Stimulated activated naive CD8-positive, alpha-beta T cell treated with anti-CD3 and anti-CD28 coated beads, Interleukin-15, Interleukin-2, amounts not matched to agents 100 ng/mL and 50 ng/mL, for 24 hours (primary cell): ENCODE data around the gene CPZ.
"Not testable (repeated sequence)": the region's sequence is repeated elsewhere in the genome, so short reads cannot be mapped to it uniquely, and the experiment has no call there.

Experiments used
- H3K27ac Mint-ChIP-seq: one replicate; pipeline ENCODE4 v1.8.0; 2021; ENCODE audit warnings: mild to moderate bottlenecking, mixed read lengths
- H3K27me3 Mint-ChIP-seq: one replicate; pipeline ENCODE4 v1.8.0; 2021; ENCODE audit warnings: mixed read lengths
- H3K36me3 Mint-ChIP-seq: one replicate; pipeline ENCODE4 v1.8.0; 2021; ENCODE audit warnings: low read depth, mixed read lengths
- H3K4me1 Mint-ChIP-seq: one replicate; pipeline ENCODE4 v1.8.0; 2021; ENCODE audit warnings: low read depth, mixed read lengths
- H3K4me3 Mint-ChIP-seq: one replicate; pipeline ENCODE4 v1.8.0; 2021; ENCODE audit warnings: mild to moderate bottlenecking, mixed read lengths
- H3K9me3 Mint-ChIP-seq: one replicate; pipeline ENCODE4 v1.8.0; 2021; ENCODE audit warnings: mixed read lengths

Gene CPZ

DNA sequence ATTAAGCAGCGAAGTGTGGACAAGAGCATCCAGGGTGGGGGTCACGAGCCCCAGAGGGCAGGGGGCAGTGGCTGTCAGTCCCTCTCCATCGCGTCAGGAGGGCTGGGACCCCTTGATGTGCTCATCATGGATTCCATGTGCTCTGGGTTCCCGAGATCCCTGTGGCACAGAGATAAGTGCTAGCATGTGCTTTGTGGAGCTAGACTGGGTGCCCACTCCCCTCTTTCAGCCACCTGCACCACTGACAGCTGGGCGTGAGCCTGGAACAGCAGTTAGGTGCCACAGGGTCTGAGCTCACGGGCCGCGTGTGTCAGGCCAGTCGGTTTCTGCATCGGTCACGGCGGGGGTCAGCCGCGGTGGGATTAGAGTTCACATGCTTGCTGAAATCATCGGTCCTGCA, 24.3 kb downstream of the CPZ start:
- H3K27ac Mint-ChIP-seq, result no peak overlapping the region
- no peaks in the 10 kb centered on the region for H3K36me3 Mint-ChIP-seq
- no peak overlapping the region for H3K4me3 Mint-ChIP-seq
- no peaks in the 10 kb centered on the region for H3K9me3 Mint-ChIP-seq
- H3K4me1 Mint-ChIP-seq, result no peaks in the 10 kb centered on the region
- H3K27me3 Mint-ChIP-seq, result no peaks in the 10 kb centered on the region

DNA sequence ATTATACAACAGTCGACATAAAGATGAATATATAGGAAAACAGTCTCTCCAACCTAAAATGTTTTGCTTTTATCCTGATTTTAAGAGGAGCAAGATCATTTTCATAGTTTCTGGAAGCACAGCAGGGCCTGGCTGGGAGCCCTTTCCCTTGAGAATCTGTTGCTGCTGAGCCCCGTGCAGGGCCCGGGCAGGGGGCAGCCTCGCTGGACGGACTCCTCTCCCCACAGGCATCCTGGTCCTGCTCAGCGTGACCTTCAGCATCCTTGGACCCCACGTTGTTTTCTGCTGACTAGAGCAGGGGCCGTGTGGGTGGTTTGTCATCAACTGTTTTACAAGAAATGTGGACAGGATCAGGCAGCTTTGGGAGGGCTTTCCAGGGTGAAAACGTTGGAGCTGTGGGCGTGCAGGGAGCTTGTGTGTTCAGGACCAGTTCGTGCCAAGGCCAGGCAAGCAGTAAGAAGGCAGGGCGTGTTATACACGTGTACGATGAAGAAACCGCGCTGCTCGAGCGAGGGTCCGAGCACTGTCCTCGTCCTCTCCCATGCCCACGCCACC, 25.0 kb downstream of the CPZ start:
- no peaks in the 10 kb centered on the region for H3K9me3 Mint-ChIP-seq

DNA sequence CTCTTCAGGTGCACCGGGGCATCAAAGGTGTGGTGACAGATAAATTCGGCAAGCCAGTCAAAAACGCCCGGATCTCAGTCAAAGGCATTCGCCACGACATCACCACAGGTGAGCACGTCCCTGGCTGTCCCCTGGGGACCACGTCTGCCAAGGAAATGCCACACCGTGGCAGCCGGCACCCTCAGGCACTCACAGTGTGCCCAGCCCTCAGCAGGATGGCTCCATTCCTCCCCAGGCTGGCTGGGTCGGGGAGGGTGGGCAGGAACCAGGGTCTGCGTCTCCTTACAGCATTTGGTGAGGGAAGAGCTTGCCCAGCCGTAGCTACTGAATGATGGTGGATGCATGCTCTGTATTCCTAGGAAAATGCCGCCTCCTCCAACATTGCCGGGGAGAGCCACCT, 25.9 kb downstream of the CPZ start:
- no peak overlapping the region for H3K27ac Mint-ChIP-seq
- no peak overlapping the region for H3K4me3 Mint-ChIP-seq
- H3K36me3 Mint-ChIP-seq, result no peaks in the 10 kb centered on the region
- no peaks in the 10 kb centered on the region for H3K4me1 Mint-ChIP-seq
- H3K27me3 Mint-ChIP-seq, result no peaks in the 10 kb centered on the region
- H3K9me3 Mint-ChIP-seq, result no peaks in the 10 kb centered on the region

More for the DNA sequence above, 25.0 kb downstream of the CPZ start:
- Mint-ChIP-seq H3K4me1 (no peaks in the 10 kb centered on the region), H3K4me3 (no peak overlapping the region), H3K27ac (no peak overlapping the region), H3K27me3 (no peaks in the 10 kb centered on the region), H3K36me3 (no peaks in the 10 kb centered on the region)

DNA sequence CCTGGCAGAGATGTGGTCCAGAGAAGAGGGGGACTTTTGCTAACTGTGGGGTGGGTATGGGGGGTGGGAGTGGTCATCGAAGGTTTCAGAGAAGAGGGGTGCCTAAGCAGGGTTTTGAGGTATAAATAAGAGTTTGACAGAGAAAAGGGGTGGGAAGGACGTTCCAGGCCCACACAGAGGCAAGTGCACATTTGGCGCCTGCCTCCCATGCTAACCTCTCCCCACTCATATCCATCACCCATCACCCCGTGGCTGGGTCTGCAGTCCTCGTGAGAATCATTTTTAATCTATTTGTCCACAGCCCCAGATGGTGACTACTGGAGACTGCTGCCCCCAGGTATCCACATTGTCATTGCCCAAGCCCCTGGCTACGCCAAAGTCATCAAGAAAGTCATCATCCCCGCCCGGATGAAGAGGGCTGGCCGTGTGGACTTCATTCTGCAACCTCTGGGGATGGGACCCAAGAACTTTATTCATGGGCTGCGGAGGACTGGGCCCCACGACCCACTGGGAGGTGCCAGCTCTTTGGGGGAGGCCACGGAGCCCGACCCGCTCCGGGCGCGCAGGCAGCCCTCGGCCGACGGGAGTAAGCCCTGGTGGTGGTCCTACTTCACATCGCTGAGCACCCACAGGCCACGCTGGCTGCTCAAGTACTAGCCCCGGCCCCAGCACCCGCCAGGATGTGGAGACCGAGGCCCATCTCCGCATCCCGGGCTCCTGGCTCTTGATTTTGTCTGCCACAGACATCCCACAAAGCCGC, 26.6 kb downstream of the CPZ start:
- no peaks in the 10 kb centered on the region for H3K36me3 Mint-ChIP-seq
- no peak overlapping the region for H3K27ac Mint-ChIP-seq
- H3K27me3 Mint-ChIP-seq, result no peaks in the 10 kb centered on the region
- H3K4me3 Mint-ChIP-seq, result no peak overlapping the region
- H3K4me1 Mint-ChIP-seq, result no peaks in the 10 kb centered on the region
- no peaks in the 10 kb centered on the region for H3K9me3 Mint-ChIP-seq

DNA sequence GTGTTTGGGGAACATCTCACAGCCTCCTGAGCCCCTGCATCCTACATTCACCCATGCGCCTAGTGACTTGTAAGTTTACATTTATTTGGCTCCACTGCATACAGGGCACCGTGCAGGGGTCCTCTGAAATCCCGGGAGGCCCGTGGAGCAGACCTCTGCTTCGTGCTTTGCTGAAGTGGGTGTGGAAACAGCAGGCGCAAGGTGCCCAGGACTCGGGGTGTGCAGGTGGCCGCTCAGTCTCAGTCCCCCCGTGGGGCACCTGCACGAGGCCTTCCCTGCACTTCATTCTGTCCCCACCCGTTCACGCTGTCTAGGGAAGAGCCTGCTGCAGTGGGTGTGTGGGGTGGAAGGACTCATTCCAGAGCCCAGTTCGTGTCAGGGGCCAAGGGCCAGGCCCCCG, 28.6 kb downstream of the CPZ start:
- not testable (repeated sequence) for H3K27me3 Mint-ChIP-seq, H3K9me3 Mint-ChIP-seq, H3K27ac Mint-ChIP-seq, H3K4me1 Mint-ChIP-seq, H3K36me3 Mint-ChIP-seq, H3K4me3 Mint-ChIP-seq

DNA sequence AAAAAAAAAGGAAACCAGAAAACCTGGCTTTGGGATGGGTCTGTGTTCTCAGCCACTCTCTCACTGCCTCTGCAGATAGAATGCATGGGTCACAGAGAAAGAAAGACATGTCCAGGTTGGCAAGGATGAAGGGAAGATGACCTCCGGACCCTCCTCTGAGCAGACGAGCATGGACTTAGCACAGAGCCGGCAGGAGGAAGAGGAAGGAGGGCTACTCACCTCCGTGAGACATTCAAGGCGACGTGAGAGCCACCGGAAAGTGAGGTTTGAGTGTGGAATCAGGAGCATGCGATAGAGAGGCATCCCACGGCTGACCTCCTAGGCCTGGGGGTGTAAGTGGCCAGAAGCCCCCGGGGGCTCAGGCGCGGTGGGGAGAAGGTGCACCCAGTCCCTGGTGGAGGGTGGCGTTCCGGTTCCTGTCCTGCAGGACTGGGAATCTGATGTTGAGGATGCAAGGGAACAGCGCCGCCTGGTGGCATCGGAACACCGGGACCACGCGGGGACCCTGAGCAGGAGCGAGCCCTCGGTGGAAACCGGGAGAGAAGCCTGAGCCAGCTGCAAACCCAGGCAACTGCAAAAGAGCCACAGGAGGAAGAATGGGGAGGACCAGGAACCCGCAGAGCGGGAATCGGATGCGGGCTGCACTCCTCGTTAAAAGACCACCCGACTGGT, 32.2 kb downstream of the CPZ start:
- H3K4me3 Mint-ChIP-seq, H3K36me3 Mint-ChIP-seq, H3K27ac Mint-ChIP-seq, H3K9me3 Mint-ChIP-seq, H3K4me1 Mint-ChIP-seq, H3K27me3 Mint-ChIP-seq: not testable (repeated sequence)

DNA sequence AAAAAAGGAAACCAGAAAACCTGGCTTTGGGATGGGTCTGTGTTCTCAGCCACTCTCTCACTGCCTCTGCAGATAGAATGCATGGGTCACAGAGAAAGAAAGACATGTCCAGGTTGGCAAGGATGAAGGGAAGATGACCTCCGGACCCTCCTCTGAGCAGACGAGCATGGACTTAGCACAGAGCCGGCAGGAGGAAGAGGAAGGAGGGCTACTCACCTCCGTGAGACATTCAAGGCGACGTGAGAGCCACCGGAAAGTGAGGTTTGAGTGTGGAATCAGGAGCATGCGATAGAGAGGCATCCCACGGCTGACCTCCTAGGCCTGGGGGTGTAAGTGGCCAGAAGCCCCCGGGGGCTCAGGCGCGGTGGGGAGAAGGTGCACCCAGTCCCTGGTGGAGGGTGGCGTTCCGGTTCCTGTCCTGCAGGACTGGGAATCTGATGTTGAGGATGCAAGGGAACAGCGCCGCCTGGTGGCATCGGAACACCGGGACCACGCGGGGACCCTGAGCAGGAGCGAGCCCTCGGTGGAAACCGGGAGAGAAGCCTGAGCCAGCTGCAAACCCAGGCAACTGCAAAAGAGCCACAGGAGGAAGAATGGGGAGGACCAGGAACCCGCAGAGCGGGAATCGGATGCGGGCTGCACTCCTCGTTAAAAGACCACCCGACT, 37.8 kb downstream of the CPZ start:
- not testable (repeated sequence) for H3K27me3 Mint-ChIP-seq, H3K4me3 Mint-ChIP-seq, H3K9me3 Mint-ChIP-seq, H3K4me1 Mint-ChIP-seq, H3K27ac Mint-ChIP-seq, H3K36me3 Mint-ChIP-seq

DNA sequence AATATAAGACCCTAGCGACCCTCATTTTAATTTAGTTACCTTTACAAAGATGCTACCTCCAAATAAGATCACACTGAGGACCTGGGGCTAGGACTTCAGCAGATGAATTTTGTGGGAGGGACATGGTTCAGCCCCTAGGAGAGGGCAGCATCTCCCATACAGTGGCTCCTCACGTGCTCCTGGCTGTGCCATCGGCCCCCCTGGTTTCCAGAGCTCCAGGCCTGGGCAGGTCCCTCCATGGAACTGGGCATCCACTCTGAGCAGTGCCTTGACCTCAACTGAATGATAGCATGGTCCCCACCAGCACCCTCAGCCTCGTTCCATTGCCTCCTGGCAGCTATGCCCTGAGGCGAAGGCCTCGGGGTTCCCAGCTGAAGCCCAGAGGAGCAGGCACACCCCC, 39.3 kb downstream of the CPZ start:
- H3K9me3 Mint-ChIP-seq, H3K4me3 Mint-ChIP-seq, H3K4me1 Mint-ChIP-seq, H3K27ac Mint-ChIP-seq, H3K36me3 Mint-ChIP-seq, H3K27me3 Mint-ChIP-seq: not testable (repeated sequence)

DNA sequence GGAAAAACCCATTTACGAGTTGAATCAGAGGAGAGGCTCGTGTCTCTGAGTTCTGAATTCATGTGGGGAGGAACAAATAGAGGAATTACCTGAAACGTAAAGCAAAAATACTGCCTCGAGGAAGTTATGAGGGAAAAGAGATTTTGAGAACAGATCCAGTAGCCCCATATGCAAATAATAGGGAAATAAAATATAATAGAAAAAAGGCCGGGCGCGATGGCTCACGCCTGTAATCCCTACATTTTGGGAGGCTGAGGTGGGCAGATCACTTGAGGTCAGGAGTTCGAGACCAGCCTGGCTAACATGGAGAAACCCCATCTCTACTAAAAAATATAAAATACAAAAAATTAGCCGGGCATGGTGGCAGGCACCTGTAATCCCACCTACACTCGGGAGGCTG, 42.2 kb downstream of the CPZ start:
- H3K9me3 Mint-ChIP-seq, H3K27me3 Mint-ChIP-seq, H3K4me3 Mint-ChIP-seq, H3K4me1 Mint-ChIP-seq, H3K27ac Mint-ChIP-seq, H3K36me3 Mint-ChIP-seq: not testable (repeated sequence)

DNA sequence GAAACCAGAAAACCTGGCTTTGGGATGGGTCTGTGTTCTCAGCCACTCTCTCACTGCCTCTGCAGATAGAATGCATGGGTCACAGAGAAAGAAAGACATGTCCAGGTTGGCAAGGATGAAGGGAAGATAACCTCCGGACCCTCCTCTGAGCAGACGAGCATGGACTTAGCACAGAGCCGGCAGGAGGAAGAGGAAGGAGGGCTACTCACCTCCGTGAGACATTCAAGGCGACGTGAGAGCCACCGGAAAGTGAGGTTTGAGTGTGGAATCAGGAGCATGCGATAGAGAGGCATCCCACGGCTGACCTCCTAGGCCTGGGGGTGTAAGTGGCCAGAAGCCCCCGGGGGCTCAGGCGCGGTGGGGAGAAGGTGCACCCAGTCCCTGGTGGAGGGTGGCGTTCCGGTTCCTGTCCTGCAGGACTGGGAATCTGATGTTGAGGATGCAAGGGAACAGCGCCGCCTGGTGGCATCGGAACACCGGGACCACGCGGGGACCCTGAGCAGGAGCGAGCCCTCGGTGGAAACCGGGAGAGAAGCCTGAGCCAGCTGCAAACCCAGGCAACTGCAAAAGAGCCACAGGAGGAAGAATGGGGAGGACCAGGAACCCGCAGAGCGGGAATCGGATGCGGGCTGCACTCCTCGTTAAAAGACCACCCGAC, 43.5 kb downstream of the CPZ start:
- H3K36me3 Mint-ChIP-seq, H3K9me3 Mint-ChIP-seq, H3K4me1 Mint-ChIP-seq, H3K27ac Mint-ChIP-seq, H3K4me3 Mint-ChIP-seq, H3K27me3 Mint-ChIP-seq: not testable (repeated sequence)

DNA sequence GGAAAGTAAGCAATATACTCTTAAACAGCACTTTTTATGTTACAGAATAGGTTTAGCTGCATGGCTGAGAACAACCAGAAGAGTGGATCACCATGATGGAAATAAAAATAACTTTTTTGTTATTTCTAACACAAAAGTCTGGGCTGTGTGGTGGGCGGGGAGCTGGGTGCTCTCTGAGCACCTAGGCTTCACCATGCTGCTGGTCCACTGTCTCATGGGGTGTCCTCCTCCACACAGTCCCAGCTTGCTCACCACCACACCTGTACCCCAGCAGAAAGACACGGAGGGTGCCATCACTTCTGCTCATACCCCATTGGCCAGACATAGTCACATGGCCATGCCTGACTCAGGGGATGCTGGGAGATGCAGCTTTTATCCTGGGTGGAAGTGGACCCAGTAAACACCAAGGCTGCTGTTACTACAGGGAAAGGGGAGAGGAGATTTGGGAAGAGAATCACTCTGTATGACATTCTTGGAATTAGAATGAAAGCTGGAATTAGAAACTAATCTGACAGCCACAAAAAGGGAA, 45.0 kb downstream of the CPZ start:
- no peak overlapping the region for H3K27ac Mint-ChIP-seq
- H3K4me1 Mint-ChIP-seq, result no peaks in the 10 kb centered on the region
- H3K4me3 Mint-ChIP-seq, result no peak overlapping the region
- no peaks in the 10 kb centered on the region for H3K9me3 Mint-ChIP-seq
- H3K27me3 Mint-ChIP-seq, result no peaks in the 10 kb centered on the region
- no peaks in the 10 kb centered on the region for H3K36me3 Mint-ChIP-seq

DNA sequence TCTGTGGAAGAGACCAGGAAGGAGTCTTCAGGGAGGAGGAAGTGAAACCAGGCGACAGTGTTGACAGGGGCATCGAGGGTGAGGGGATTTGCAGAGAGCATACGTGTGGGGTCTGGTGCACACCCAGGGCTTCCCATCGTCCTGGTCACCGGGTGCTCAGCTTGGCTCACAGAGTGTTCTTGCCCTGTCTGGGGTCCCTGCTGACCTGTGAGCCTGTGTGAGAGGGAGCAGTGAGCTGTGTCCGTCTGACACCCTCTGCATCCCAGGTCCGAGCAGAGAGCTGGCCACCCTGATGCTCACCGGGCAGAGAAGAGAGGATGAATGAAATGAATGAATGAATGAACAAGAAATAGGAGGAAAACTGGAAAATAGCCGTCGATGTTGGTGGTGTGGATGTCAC, 46.5 kb downstream of the CPZ start:
- no peaks in the 10 kb centered on the region for H3K27me3 Mint-ChIP-seq

DNA sequence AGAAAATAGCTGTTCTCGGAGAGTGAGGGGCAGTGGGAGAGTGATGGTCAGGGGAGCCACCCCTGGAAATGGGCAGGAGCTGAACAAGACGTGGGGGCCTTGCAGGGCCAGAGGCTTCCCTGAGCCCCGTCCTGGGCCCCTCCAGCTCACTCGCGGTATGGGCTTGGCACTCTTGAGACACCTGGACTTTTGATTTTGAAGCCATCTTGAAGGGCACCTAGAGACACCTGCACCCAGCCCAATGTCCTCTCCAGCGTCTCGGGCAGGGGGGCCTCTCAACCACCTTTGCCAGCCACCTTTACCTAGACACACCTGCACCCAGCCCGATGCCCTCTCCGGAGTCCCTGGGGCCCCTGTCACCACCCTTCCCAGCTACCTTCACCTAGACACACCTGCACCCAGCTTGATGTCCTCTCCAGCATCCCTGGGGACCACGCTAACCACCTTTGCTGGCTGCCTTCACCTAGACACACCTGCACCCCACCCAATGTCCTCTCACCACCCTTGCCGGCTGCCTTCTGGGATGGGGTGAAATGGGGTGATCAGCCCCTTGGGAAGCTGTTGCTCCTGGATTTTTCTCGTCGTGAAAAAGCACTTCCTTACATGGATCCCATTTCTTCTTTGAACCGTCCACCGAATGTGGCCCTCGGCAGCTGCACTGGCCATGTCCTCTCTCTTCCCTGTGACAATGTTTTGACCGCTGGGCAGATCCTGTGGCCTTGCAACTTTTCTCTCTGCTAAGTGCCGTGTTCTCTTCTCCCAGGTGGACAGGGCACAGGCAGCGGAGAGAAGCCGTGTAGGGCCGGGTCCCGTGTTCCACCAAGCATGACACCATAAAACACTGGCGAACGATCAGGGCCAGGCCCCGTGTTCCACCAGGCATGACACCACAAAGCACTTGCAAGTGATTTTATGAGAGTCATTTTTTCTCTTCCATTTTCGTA, 47.5 kb downstream of the CPZ start:
- Mint-ChIP-seq H3K36me3 (no peaks in the 10 kb centered on the region), H3K27me3 (no peaks in the 10 kb centered on the region), H3K27ac (no peak overlapping the region)

More for the DNA sequence above, 46.5 kb downstream of the CPZ start:
- Mint-ChIP-seq H3K4me3 (no peak overlapping the region), H3K4me1 (no peaks in the 10 kb centered on the region), H3K9me3 (no peaks in the 10 kb centered on the region), H3K27ac (no peak overlapping the region), H3K36me3 (no peaks in the 10 kb centered on the region)

DNA sequence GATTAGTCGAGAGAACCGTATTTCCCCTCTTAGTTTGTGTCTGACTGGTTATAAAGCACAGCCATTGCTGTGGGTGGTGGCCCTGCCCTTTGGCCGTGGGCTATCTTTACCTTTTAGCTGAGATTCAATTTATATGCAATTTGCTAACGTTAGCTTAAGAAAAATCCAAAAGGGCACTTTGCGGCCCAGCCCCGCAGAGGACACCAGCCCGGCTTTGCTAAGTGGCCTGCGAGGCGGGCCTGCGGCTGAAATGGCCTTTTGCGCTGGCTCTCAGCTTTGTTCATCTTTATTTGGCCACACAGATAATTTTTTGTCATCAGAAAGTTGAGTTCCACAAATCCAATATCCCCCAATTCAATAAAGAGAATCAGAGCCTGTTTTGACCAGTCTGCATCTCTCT, 48.3 kb downstream of the CPZ start:
- Mint-ChIP-seq H3K27me3 (no peaks in the 10 kb centered on the region), H3K27ac (no peak overlapping the region), H3K9me3 (no peaks in the 10 kb centered on the region), H3K4me3 (no peak overlapping the region), H3K36me3 (no peaks in the 10 kb centered on the region), H3K4me1 (no peaks in the 10 kb centered on the region)

More for the DNA sequence above, 47.5 kb downstream of the CPZ start:
- no peaks in the 10 kb centered on the region for H3K9me3 Mint-ChIP-seq
- no peak overlapping the region for H3K4me3 Mint-ChIP-seq
- no peaks in the 10 kb centered on the region for H3K4me1 Mint-ChIP-seq
